ENCODE data around the gene MRPL33.

The MRPL33 gene

GRCh38 chr2:27823135-27823534 lies 51.6 kb downstream of the MRPL33 start:
- no peak for DNase-seq (ENCODE audit: low spot score)

GRCh38 chr2:27823569-27823968 lies 52.0 kb downstream of the MRPL33 start:
- peak overlapping the region; percentile 48 for H3K4me3 ChIP-seq
- DNase-seq (ENCODE audit: low spot score): no peak
- peak overlapping the region; percentile 22 to 58 for H3K27ac ChIP-seq
- no peak for TF ChIP-seq CTCF (IDR thresholded peaks at IDR 0.05)

More at GRCh38 chr2:27823135-27823534, 51.6 kb downstream of the MRPL33 start:
- Histone ChIP-seq H3K4me3 (peak overlapping the region; percentile 48), H3K27ac (peak overlapping the region; percentile 22 to 58)
- no peak for TF ChIP-seq CTCF (IDR thresholded peaks at IDR 0.05)

GRCh38 chr2:27824401-27824800 lies 52.9 kb downstream of the MRPL33 start:
- no peak for DNase-seq (ENCODE audit: low spot score)
- H3K27ac ChIP-seq: no peak overlapping the region
- no peak for TF ChIP-seq CTCF (IDR thresholded peaks at IDR 0.05)
- H3K4me3 ChIP-seq: no peak overlapping the region

GRCh38 chr2:27828305-27828704 lies 56.8 kb downstream of the MRPL33 start:
- Histone ChIP-seq H3K4me3 (no peak overlapping the region), H3K27ac (no peak overlapping the region)
- TF ChIP-seq CTCF (IDR thresholded peaks at IDR 0.05): no peak
- no peak for DNase-seq (ENCODE audit: low spot score)
